ENCODE measurements around the gene CPLANE1.
"Not testable (repeated sequence)": the region's sequence is repeated elsewhere in the genome, so short reads cannot be mapped to it uniquely, and the experiment has no call there.

CPLANE1 gene

GRCh38 chr5:37248970-37249814 is at the start of gene CPLANE1:
TSS of gene CPLANE1 (minus strand) at chr5:37249376. CDS start at chr5:37247698, 1,678 bp downstream.
- peak; percentile 33 to 42 for DNase-seq (ENCODE audit: low spot score in 2 of 2)
- peak within 1 kb of the TSS; percentile 95 for H3K27ac Mint-ChIP-seq (ENCODE audit: low read depth)
- peak within 1 kb of the TSS; percentile 94 for H3K4me3 Mint-ChIP-seq
- H3K4me1 Mint-ChIP-seq = peaks cover 12% of the 10 kb centered on the region
- H3K36me3 Mint-ChIP-seq (ENCODE audit: insufficient read depth) = peaks cover 8% of the 10 kb centered on the region
- H3K27me3 Mint-ChIP-seq = no peaks in the 10 kb centered on the region
- H3K9me3 Mint-ChIP-seq = no peaks in the 10 kb centered on the region
- peak; percentile 81 for ATAC-seq (replicated peaks; ENCODE audit: extremely low read depth, poor library complexity, severe bottlenecking)

DNA sequence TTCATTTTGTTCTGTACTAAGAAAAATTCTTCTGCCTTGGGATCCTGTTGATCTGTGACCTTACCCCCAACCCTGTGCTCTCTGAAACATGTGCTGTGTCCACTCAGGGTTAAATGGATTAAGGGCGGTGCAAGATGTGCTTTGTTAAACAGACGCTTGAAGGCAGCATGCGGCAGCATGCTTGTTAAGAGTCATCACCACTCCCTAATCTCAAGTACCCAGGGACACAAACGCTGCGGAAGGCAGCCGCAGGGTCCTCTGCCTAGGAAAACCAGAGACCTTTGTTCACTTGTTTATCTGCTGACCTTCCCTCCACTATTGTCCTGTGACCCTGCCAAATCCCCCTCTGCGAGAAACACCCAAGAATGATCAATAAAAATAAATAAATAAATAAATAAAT is 47.1 kb upstream of the CPLANE1 start:
- peaks cover 41% of the 10 kb centered on the region for H3K36me3 Mint-ChIP-seq (ENCODE audit: insufficient read depth)
- not testable (repeated sequence) for H3K27ac Mint-ChIP-seq (ENCODE audit: low read depth); H3K9me3 Mint-ChIP-seq; DNase-seq (ENCODE audit: low spot score in 2 of 2); H3K27me3 Mint-ChIP-seq; ATAC-seq (replicated peaks; ENCODE audit: extremely low read depth, poor library complexity, severe bottlenecking); H3K4me3 Mint-ChIP-seq; H3K4me1 Mint-ChIP-seq

GRCh38 chr5:37283214-37283820 is 34.1 kb upstream of the CPLANE1 start:
- H3K4me3 Mint-ChIP-seq = no peak overlapping the region
- ATAC-seq (replicated peaks; ENCODE audit: extremely low read depth, poor library complexity, severe bottlenecking) (no peak), DNase-seq (ENCODE audit: low spot score in 2 of 2) (no peak)
- no peaks in the 10 kb centered on the region for H3K4me1 Mint-ChIP-seq
- H3K27me3 Mint-ChIP-seq = no peaks in the 10 kb centered on the region
- H3K36me3 Mint-ChIP-seq (ENCODE audit: insufficient read depth) = no peaks in the 10 kb centered on the region
- H3K27ac Mint-ChIP-seq (ENCODE audit: low read depth) = no peak overlapping the region
- peaks cover 8% of the 10 kb centered on the region for H3K9me3 Mint-ChIP-seq

DNA sequence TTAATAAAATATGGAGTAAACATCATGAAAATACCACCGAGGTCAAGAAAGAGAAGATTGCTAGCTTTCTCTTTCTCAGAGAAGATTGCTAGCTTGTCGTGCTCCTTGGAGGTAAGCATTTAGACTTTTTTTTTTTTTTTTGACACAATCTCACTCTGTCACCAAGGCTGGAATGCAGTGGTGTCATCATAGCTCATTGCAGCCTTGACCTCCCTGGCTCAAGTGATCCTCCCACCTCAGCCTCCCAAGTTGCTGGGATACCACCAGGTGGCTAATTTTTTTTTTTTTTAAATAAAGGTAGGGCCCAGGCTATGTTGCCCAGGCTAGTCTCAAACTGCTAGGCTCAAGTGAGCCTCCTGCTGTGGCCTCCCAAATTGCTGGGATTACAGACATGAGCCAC is 26.3 kb upstream of the CPLANE1 start:
- H3K4me3 Mint-ChIP-seq = no peak overlapping the region
- no peak for DNase-seq (ENCODE audit: low spot score in 2 of 2)
- H3K9me3 Mint-ChIP-seq = peaks cover 22% of the 10 kb centered on the region
- no peaks in the 10 kb centered on the region for H3K36me3 Mint-ChIP-seq (ENCODE audit: insufficient read depth)
- no peak overlapping the region for H3K27ac Mint-ChIP-seq (ENCODE audit: low read depth)
- ATAC-seq (replicated peaks; ENCODE audit: extremely low read depth, poor library complexity, severe bottlenecking) = no peak
- no peaks in the 10 kb centered on the region for H3K27me3 Mint-ChIP-seq
- no peaks in the 10 kb centered on the region for H3K4me1 Mint-ChIP-seq

GRCh38 chr5:37272511-37272910 is 23.3 kb upstream of the CPLANE1 start:
- Mint-ChIP-seq H3K27ac (ENCODE audit: low read depth) (no peak overlapping the region), H3K27me3 (no peaks in the 10 kb centered on the region), H3K36me3 (ENCODE audit: insufficient read depth) (no peaks in the 10 kb centered on the region), H3K4me1 (no peaks in the 10 kb centered on the region), H3K4me3 (no peak overlapping the region), H3K9me3 (peaks cover 20% of the 10 kb centered on the region)
- no peak for DNase-seq (ENCODE audit: low spot score in 2 of 2)
- no peak for ATAC-seq (replicated peaks; ENCODE audit: extremely low read depth, poor library complexity, severe bottlenecking)

DNA sequence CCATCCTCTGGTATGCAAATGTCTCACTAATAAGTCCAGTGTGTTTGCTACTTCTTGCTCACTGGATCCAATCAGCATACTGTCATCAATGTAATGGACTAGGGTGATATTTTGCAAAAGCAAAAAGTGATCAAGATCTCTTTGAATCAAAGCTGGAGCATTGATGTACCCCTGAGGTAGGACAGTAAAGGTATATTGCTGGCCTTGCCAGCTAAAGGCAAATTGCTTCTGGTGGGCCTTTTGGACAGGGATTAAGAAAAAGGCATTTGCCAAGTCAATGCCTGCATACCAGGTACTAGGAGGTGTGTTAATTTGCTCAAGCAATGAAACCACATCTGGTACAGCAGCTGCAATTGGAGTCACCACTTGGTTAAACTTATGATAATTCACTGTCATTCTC is 18.9 kb upstream of the CPLANE1 start:
- H3K4me1 Mint-ChIP-seq; DNase-seq (ENCODE audit: low spot score in 2 of 2); H3K27me3 Mint-ChIP-seq; H3K36me3 Mint-ChIP-seq (ENCODE audit: insufficient read depth); ATAC-seq (replicated peaks; ENCODE audit: extremely low read depth, poor library complexity, severe bottlenecking); H3K4me3 Mint-ChIP-seq; H3K27ac Mint-ChIP-seq (ENCODE audit: low read depth): not testable (repeated sequence)
- peaks cover 20% of the 10 kb centered on the region for H3K9me3 Mint-ChIP-seq

DNA sequence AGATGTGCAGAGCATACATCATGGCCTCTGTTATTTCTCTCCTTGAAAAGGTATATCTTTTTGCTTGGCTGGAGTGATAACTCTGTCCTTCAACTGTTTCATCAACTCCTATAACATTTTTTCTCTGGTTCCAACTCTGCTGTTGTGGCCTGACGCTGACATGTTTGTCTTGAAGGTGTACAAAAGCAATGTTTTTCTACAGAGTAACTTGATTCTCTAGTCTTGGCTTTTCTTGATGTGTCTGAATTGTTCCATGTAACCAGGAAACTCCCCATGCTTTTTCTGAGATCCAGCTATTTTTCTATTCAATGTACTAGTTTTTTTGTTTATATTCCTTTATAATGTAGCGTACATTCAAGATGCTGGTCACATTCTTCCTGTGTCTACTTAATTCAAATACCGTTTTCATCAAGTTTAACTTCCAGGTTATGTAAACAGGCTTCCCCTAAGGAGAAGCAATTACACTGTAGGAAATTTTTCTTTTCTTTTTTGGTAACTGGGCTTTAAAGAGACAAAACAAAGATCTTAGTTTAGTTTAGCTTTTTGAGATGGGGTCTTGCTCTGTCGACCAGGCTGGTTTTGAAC is 6.7 kb upstream of the CPLANE1 start:
- H3K27me3 Mint-ChIP-seq = no peaks in the 10 kb centered on the region
- H3K9me3 Mint-ChIP-seq = no peaks in the 10 kb centered on the region
- DNase-seq (ENCODE audit: low spot score in 2 of 2) (no peak), ATAC-seq (replicated peaks; ENCODE audit: extremely low read depth, poor library complexity, severe bottlenecking) (no peak)
- no peaks in the 10 kb centered on the region for H3K36me3 Mint-ChIP-seq (ENCODE audit: insufficient read depth)
- H3K4me3 Mint-ChIP-seq = no peak overlapping the region
- H3K4me1 Mint-ChIP-seq = no peaks in the 10 kb centered on the region
- no peak overlapping the region for H3K27ac Mint-ChIP-seq (ENCODE audit: low read depth)

GRCh38 chr5:37254581-37254980 is 5.4 kb upstream of the CPLANE1 start:
- DNase-seq (ENCODE audit: low spot score in 2 of 2) = no peak
- Mint-ChIP-seq H3K4me1 (peaks cover 4% of the 10 kb centered on the region), H3K9me3 (no peaks in the 10 kb centered on the region), H3K27me3 (no peaks in the 10 kb centered on the region), H3K36me3 (ENCODE audit: insufficient read depth) (peaks cover 2% of the 10 kb centered on the region), H3K27ac (ENCODE audit: low read depth) (no peak overlapping the region), H3K4me3 (no peak overlapping the region)
- ATAC-seq (replicated peaks; ENCODE audit: extremely low read depth, poor library complexity, severe bottlenecking) = no peak

DNA sequence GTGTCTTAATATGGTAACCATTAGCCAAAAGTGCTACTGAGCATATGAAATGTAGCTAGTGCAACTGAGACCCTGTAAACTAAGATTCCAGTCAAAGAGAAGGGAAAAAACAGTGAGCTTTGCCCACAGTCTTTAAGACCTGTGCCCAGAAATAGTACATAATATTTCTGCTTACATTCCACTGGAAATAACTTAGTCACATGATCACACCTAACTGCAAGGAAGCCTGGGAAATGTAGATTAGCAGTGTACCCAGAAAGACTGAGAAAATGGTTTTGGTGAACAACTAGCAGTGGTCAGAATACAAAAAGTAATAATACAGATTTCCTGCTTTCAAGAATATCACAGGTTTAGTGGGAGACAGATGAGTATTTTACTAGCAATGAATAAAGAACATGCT is 2.5 kb upstream of the CPLANE1 start:
- Mint-ChIP-seq H3K4me3 (no peak overlapping the region), H3K4me1 (peaks cover 6% of the 10 kb centered on the region), H3K9me3 (no peaks in the 10 kb centered on the region), H3K36me3 (ENCODE audit: insufficient read depth) (peaks cover 8% of the 10 kb centered on the region), H3K27me3 (no peaks in the 10 kb centered on the region), H3K27ac (ENCODE audit: low read depth) (no peak overlapping the region)
- no peak for DNase-seq (ENCODE audit: low spot score in 2 of 2)
- ATAC-seq (replicated peaks; ENCODE audit: extremely low read depth, poor library complexity, severe bottlenecking) = no peak

- peaks cover 8% of the 10 kb centered on the region for H3K36me3 Mint-ChIP-seq (ENCODE audit: insufficient read depth)
- H3K4me1 Mint-ChIP-seq = peaks cover 12% of the 10 kb centered on the region
- no peak for DNase-seq (ENCODE audit: low spot score in 2 of 2)
- no peaks in the 10 kb centered on the region for H3K27me3 Mint-ChIP-seq
- ATAC-seq (replicated peaks; ENCODE audit: extremely low read depth, poor library complexity, severe bottlenecking) = no peak
- peak overlapping the region; percentile 94 for H3K4me3 Mint-ChIP-seq
- H3K27ac Mint-ChIP-seq (ENCODE audit: low read depth) = peak overlapping the region; percentile 95
- no peaks in the 10 kb centered on the region for H3K9me3 Mint-ChIP-seq
These were observed 614 bp upstream of the CPLANE1 start for GRCh38 chr5:37249815-37250164.

DNA sequence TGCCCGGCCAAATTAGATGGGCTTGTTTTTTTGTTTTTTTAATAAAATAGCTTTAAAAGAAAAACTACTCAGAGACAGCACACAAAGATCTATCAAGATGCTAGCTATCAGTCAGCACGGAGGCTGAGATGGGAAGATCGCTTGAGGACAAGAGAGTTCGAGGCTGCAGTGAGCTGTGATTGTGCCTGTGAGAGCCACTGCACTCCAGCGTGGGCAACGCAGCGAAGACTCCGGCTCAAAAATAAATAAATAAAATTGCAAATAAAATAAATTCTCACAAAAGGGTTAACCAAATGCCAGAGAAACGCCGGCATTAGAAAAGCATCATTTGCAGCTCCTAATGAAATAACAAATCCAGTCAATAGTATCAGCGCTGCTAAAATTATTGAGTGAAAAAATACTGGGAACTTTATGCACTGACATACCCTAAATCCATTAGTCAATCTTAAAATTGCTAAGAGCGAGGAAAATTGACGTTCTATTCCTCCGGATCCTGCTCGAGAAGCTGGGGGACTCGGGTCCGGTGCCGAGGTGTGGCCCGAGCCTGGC is 681 bp downstream of the CPLANE1 start:
- Mint-ChIP-seq H3K36me3 (ENCODE audit: insufficient read depth) (peaks cover 10% of the 10 kb centered on the region), H3K4me1 (peaks cover 12% of the 10 kb centered on the region), H3K27me3 (no peaks in the 10 kb centered on the region), H3K27ac (ENCODE audit: low read depth) (peak overlapping the region; percentile 95), H3K9me3 (no peaks in the 10 kb centered on the region), H3K4me3 (peak overlapping the region; percentile 94)
- no peak for ATAC-seq (replicated peaks; ENCODE audit: extremely low read depth, poor library complexity, severe bottlenecking)
- no peak for DNase-seq (ENCODE audit: low spot score in 2 of 2)

DNA sequence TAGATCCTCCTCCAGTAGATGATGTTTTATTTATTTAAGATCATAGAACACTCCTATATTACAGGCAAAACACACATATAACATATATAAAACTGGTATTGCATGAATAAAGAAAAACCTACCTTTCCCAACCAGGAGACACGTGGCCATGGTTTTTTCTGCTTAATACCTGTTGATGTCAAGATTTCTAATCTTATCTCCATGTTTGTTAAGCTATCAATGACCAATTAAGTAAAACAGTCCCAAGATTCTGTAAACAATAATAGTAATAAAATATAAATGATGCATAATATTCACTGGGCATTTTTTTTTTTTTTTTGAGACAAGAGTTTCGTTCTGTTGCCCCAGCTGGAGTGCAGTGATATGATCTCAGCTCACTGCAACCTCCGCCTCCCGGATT is 1.7 kb downstream of the CPLANE1 start:
- H3K36me3 Mint-ChIP-seq (ENCODE audit: insufficient read depth) = peaks cover 12% of the 10 kb centered on the region
- no peak overlapping the region for H3K27ac Mint-ChIP-seq (ENCODE audit: low read depth)
- H3K4me1 Mint-ChIP-seq = peaks cover 12% of the 10 kb centered on the region
- ATAC-seq (replicated peaks; ENCODE audit: extremely low read depth, poor library complexity, severe bottlenecking) (no peak), DNase-seq (ENCODE audit: low spot score in 2 of 2) (no peak)
- peak overlapping the region; percentile 57 for H3K4me3 Mint-ChIP-seq
- no peaks in the 10 kb centered on the region for H3K9me3 Mint-ChIP-seq
- H3K27me3 Mint-ChIP-seq = no peaks in the 10 kb centered on the region

GRCh38 chr5:37247036-37247435 is 2.1 kb downstream of the CPLANE1 start:
- no peaks in the 10 kb centered on the region for H3K27me3 Mint-ChIP-seq
- peaks cover 12% of the 10 kb centered on the region for H3K4me1 Mint-ChIP-seq
- H3K9me3 Mint-ChIP-seq = no peaks in the 10 kb centered on the region
- H3K27ac Mint-ChIP-seq (ENCODE audit: low read depth) = no peak overlapping the region
- H3K4me3 Mint-ChIP-seq = no peak overlapping the region
- H3K36me3 Mint-ChIP-seq (ENCODE audit: insufficient read depth) = peaks cover 13% of the 10 kb centered on the region
- ATAC-seq (replicated peaks; ENCODE audit: extremely low read depth, poor library complexity, severe bottlenecking) (no peak), DNase-seq (ENCODE audit: low spot score in 2 of 2) (no peak)

Data from central memory CD8-positive, alpha-beta T cell (primary cell).